ENCODE data around the gene RCOR1. TPM values are rescaled to one million over a fixed set of nuclear protein-coding genes. Genes with fewer than 3 reads are reported as not detected.
A peak's percentile ranks its signal among the peaks of the same experiment; 100 is the strongest.

The RCOR1 gene
- total RNA-seq, 2 experiments from 2014 or later = 22.1 to 23.4 TPM

- no peak for DNase-seq
- POLR2A ChIA-PET = no interaction called here
- Mint-ChIP-seq H3K27ac (no peak overlapping the region), H3K36me3 (ENCODE audit: low read depth) (no peaks in the 10 kb centered on the region), H3K9me3 (no peaks in the 10 kb centered on the region), H3K4me1 (peaks cover 14% of the 10 kb centered on the region), H3K27me3 (no peaks in the 10 kb centered on the region), H3K4me3 (no peak overlapping the region)
- CTCF ChIA-PET = no interaction called here
Measured at GRCh38 chr14:102770147-102771123, 178.0 kb downstream of the RCOR1 start.

GRCh38 chr14:102771144-102771543 lies 178.7 kb downstream of the RCOR1 start:
- H3K4me1 Mint-ChIP-seq = peaks cover 16% of the 10 kb centered on the region
- H3K27me3 Mint-ChIP-seq = no peaks in the 10 kb centered on the region
- DNase-seq = no peak
- CTCF ChIA-PET = no interaction called here
- H3K36me3 Mint-ChIP-seq (ENCODE audit: low read depth) = no peaks in the 10 kb centered on the region
- POLR2A ChIA-PET = no interaction called here
- no peaks in the 10 kb centered on the region for H3K9me3 Mint-ChIP-seq
- no peak overlapping the region for H3K27ac Mint-ChIP-seq
- no peak overlapping the region for H3K4me3 Mint-ChIP-seq

- DNase-seq = no peak
- CTCF ChIA-PET = interaction anchor here (0.9 to 1.6 kb wide), 3 partner anchors 145 to 248 kb away, joined by 3 to 5 read pairs (median 3); no protein-coding TSS in a partner anchor
- H3K36me3 Mint-ChIP-seq (ENCODE audit: low read depth) = peaks cover 2% of the 10 kb centered on the region
- no peak overlapping the region for H3K4me3 Mint-ChIP-seq
- peaks cover 19% of the 10 kb centered on the region for H3K4me1 Mint-ChIP-seq
- POLR2A ChIA-PET = no interaction called here
- H3K9me3 Mint-ChIP-seq = no peaks in the 10 kb centered on the region
- peak overlapping the region; percentile 45 for H3K27ac Mint-ChIP-seq
- no peaks in the 10 kb centered on the region for H3K27me3 Mint-ChIP-seq
Measured at GRCh38 chr14:102772781-102773570, 180.5 kb downstream of the RCOR1 start.

- H3K4me3 Mint-ChIP-seq = no peak overlapping the region
- CTCF ChIA-PET = interaction anchor here (0.6 to 2.4 kb wide), 11 partner anchors 14 to 336 kb away, joined by 3 to 13 read pairs (median 4); no protein-coding TSS in a partner anchor
- peaks cover 14% of the 10 kb centered on the region for H3K36me3 Mint-ChIP-seq (ENCODE audit: low read depth)
- no peaks in the 10 kb centered on the region for H3K27me3 Mint-ChIP-seq
- H3K27ac Mint-ChIP-seq = peak overlapping the region; percentile 66
- POLR2A ChIA-PET = interaction anchor here (0.6 to 1.6 kb wide), 4 partner anchors 11 to 249 kb away, joined by 3 to 4 read pairs (median 4); no protein-coding TSS in a partner anchor
- DNase-seq = peak; percentile 66
- H3K4me1 Mint-ChIP-seq = peaks cover 26% of the 10 kb centered on the region
- H3K9me3 Mint-ChIP-seq = no peaks in the 10 kb centered on the region
Measured at GRCh38 chr14:102774391-102775153, 182.1 kb downstream of the RCOR1 start.

GRCh38 chr14:102775855-102776760 lies 183.7 kb downstream of the RCOR1 start:
- POLR2A ChIA-PET = interaction anchor here (0.6 to 1.6 kb wide), 3 partner anchors 10 to 558 kb away, joined by 3 read pairs; partner anchors contain the start of gene EIF5
- H3K27ac Mint-ChIP-seq = peak overlapping the region; percentile 81
- no peaks in the 10 kb centered on the region for H3K27me3 Mint-ChIP-seq
- peaks cover 27% of the 10 kb centered on the region for H3K36me3 Mint-ChIP-seq (ENCODE audit: low read depth)
- CTCF ChIA-PET = interaction anchor here (0.7 to 2.4 kb wide), 3 partner anchors 9 to 142 kb away, joined by 4 to 13 read pairs (median 5); no protein-coding TSS in a partner anchor
- H3K9me3 Mint-ChIP-seq = no peaks in the 10 kb centered on the region
- H3K4me3 Mint-ChIP-seq = peak overlapping the region; percentile 77
- H3K4me1 Mint-ChIP-seq = peaks cover 41% of the 10 kb centered on the region
- DNase-seq = peak; percentile 18

GRCh38 chr14:102776761-102777710 lies 184.6 kb downstream of the RCOR1 start, which contains the start of gene TRAF3:
TSS of gene TRAF3 (plus strand) at chr14:102777449. CDS start at chr14:102870202, 92,753 bp downstream.
- ChIA-PET CTCF (no interaction called here), POLR2A (interaction anchor here (1.6 kb wide), 1 partner anchor 32 kb away, joined by 3 read pairs; no protein-coding TSS in a partner anchor)
- no peaks in the 10 kb centered on the region for H3K9me3 Mint-ChIP-seq
- peaks cover 42% of the 10 kb centered on the region for H3K4me1 Mint-ChIP-seq
- H3K4me3 Mint-ChIP-seq = peak within 1 kb of the TSS; percentile 88
- peak within 1 kb of the TSS; percentile 82 for H3K27ac Mint-ChIP-seq
- H3K27me3 Mint-ChIP-seq = no peaks in the 10 kb centered on the region
- peaks cover 28% of the 10 kb centered on the region for H3K36me3 Mint-ChIP-seq (ENCODE audit: low read depth)
- peak; percentile 85 for DNase-seq

- Mint-ChIP-seq H3K27me3 (no peaks in the 10 kb centered on the region), H3K9me3 (no peaks in the 10 kb centered on the region), H3K4me3 (peak overlapping the region; percentile 88), H3K27ac (peak overlapping the region; percentile 82), H3K4me1 (peaks cover 45% of the 10 kb centered on the region), H3K36me3 (ENCODE audit: low read depth) (peaks cover 28% of the 10 kb centered on the region)
- ChIA-PET POLR2A (interaction anchor here (1.0 kb wide), 5 partner anchors 13 to 52 kb away, joined by 3 to 7 read pairs (median 4); no protein-coding TSS in a partner anchor), CTCF (no interaction called here)
- DNase-seq = peak; percentile 19
Measured at GRCh38 chr14:102777711-102778337, 185.4 kb downstream of the RCOR1 start.

GRCh38 chr14:102778338-102779083 lies 186.1 kb downstream of the RCOR1 start:
- Mint-ChIP-seq H3K27me3 (no peaks in the 10 kb centered on the region), H3K4me3 (peak overlapping the region; percentile 88), H3K36me3 (ENCODE audit: low read depth) (peaks cover 28% of the 10 kb centered on the region), H3K27ac (peak overlapping the region; percentile 82), H3K9me3 (no peaks in the 10 kb centered on the region), H3K4me1 (peaks cover 47% of the 10 kb centered on the region)
- peak; percentile 33 for DNase-seq
- ChIA-PET CTCF (no interaction called here), POLR2A (interaction anchor here (1.0 kb wide), 5 partner anchors 13 to 51 kb away, joined by 3 to 7 read pairs (median 4); no protein-coding TSS in a partner anchor)

GRCh38 chr14:102779084-102779462 lies 186.6 kb downstream of the RCOR1 start:
- H3K36me3 Mint-ChIP-seq (ENCODE audit: low read depth) = peaks cover 28% of the 10 kb centered on the region
- H3K9me3 Mint-ChIP-seq = no peaks in the 10 kb centered on the region
- POLR2A ChIA-PET = no interaction called here
- no peak for DNase-seq
- peaks cover 52% of the 10 kb centered on the region for H3K4me1 Mint-ChIP-seq
- H3K4me3 Mint-ChIP-seq = peak overlapping the region; percentile 88
- peak overlapping the region; percentile 82 for H3K27ac Mint-ChIP-seq
- CTCF ChIA-PET = no interaction called here
- H3K27me3 Mint-ChIP-seq = no peaks in the 10 kb centered on the region

All from activated CD4-positive, alpha-beta memory T cell treated with anti-CD3 and anti-CD28 coated beads, Interleukin-2, amount 10 ng/mL, durations not matched to agents 7 days and 5 days (primary cell).